Fibroblast of mammary gland (primary cell): ENCODE measurements around the gene ZNF263.

Experiments
- DNase-seq: peaks from one replicate; pipeline ENCODE4 v3.0.0-alpha.2; 2010; ENCODE audit warnings: low read depth
- H3K4me3 ChIP-seq: 2 replicates; pipeline ENCODE4 v1.5.1; 2011; ENCODE audit warnings: low read depth, mild to moderate bottlenecking, low read length, moderate library complexity; ENCODE audit not compliant: control insufficient read depth
- CTCF ChIP-seq: conservative IDR thresholded peaks from 2 replicates; pipeline ENCODE4 v1.5.1; 2011; ENCODE audit warnings: low read depth, low read length, inconsistent platforms; ENCODE audit not compliant: control insufficient read depth, insufficient read depth

Gene ZNF263

GRCh38 chr16:3243882-3244281 lies 39.4 kb upstream of the ZNF263 start:
- H3K4me3 ChIP-seq: no peak overlapping the region
- TF ChIP-seq CTCF: no peak
- no peak for DNase-seq

GRCh38 chr16:3246002-3246401 lies 37.3 kb upstream of the ZNF263 start:
- no peak for TF ChIP-seq CTCF
- DNase-seq: no peak
- no peak overlapping the region for H3K4me3 ChIP-seq

GRCh38 chr16:3246876-3247275 lies 36.4 kb upstream of the ZNF263 start:
- TF ChIP-seq CTCF: no peak
- no peak for DNase-seq
- H3K4me3 ChIP-seq: no peak overlapping the region

GRCh38 chr16:3248596-3248995 lies 34.7 kb upstream of the ZNF263 start:
- DNase-seq: no peak
- TF ChIP-seq CTCF: no peak
- H3K4me3 ChIP-seq: no peak overlapping the region

GRCh38 chr16:3249020-3249419 lies 34.3 kb upstream of the ZNF263 start:
- no peak for TF ChIP-seq CTCF
- no peak overlapping the region for H3K4me3 ChIP-seq
- no peak for DNase-seq

GRCh38 chr16:3249451-3249850 lies 33.8 kb upstream of the ZNF263 start:
- TF ChIP-seq CTCF: no peak
- DNase-seq: no peak

GRCh38 chr16:3252967-3253366 lies 30.3 kb upstream of the ZNF263 start:
- no peak for DNase-seq
- H3K4me3 ChIP-seq: no peak overlapping the region
- TF ChIP-seq CTCF: no peak

More at GRCh38 chr16:3249451-3249850, 33.8 kb upstream of the ZNF263 start:
- H3K4me3 ChIP-seq: no peak overlapping the region
